Measurements from ENCODE around the gene PLEKHG1. TPM values are rescaled to one million over a fixed set of nuclear protein-coding genes. Genes with fewer than 3 reads are reported as not detected.

The PLEKHG1 gene
- total and polyA plus RNA-seq, 2 donors (not counting 1 experiment from before 2014, with no cell fraction given): 66.2 to 450 TPM

DNA sequence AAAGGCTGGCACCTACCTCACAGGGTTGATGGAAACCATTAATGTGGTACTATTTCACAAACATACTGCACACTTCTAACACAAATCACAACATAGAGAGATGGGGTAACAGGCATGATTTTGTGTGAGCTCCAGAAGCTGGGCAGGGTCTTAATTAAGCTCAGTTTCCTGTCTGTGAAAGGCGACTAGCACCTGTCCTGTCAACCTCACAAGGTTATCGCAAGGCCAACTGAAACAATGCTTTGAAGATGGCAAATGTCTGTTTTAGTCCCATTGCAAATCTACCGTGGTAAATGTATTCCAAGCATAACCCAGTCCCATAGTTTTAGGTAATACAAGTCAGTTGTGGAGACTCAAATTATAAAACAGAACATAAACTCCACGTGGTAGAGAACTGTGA lies 1.3 kb upstream of the PLEKHG1 start:
- Histone ChIP-seq H3K9ac (ENCODE audit: low read length) (no peak overlapping the region), H3K4me2 (replicated peaks; ENCODE audit: low read depth, low read length, poor library complexity, severe bottlenecking) (peak overlapping the region; percentile 79), H4K20me1 (ENCODE audit: control insufficient read depth, insufficient read depth, low read length, poor library complexity, severe bottlenecking) (peaks cover 4% of the 10 kb centered on the region), H3K27ac (ENCODE audit: low read length in 2 of 2) (peak overlapping the region; percentile 97 to 99), H3K4me1 (ENCODE audit: control insufficient read depth in 2 of 2, insufficient read depth in 2 of 2, low read length in 2 of 2) (peaks cover 41 to 44% of the 10 kb centered on the region in 2 donors), H3K27me3 (replicated peaks in 1 of 4; ENCODE audit: control extremely low read depth in 1 of 4, control insufficient read depth in 3 of 4, insufficient read depth in 4 of 4, low read length in 3 of 4) (no peaks in the 10 kb centered on the region), H3K4me3 (ENCODE audit: control extremely low read depth in 1 of 5, extremely low read depth in 1 of 5, insufficient read depth in 1 of 5, low read depth in 2 of 5, low read length in 4 of 5) (peak overlapping the region in 1 of 5 experiments; percentile 65), H3K36me3 (replicated peaks in 1 of 2; ENCODE audit: control extremely low read depth in 1 of 2, control insufficient read depth in 1 of 2, extremely low read depth in 1 of 2, insufficient read depth in 2 of 2, low read length in 1 of 2) (no peaks in the 10 kb centered on the region), H3K79me2 (ENCODE audit: control insufficient read depth, insufficient read depth, low read length) (peaks cover 44% of the 10 kb centered on the region), H3K9me3 (ENCODE audit: control extremely low read depth in 1 of 3, control insufficient read depth in 2 of 3, insufficient read depth in 1 of 3, low read length in 2 of 3) (no peaks in the 10 kb centered on the region), H2AFZ (ENCODE audit: insufficient read depth, low read depth, low read length, poor library complexity, severe bottlenecking) (no peak overlapping the region)
- WGBS (ENCODE audit: insufficient coverage): 71% methylated on average over 2 of the region's 4 CpGs
- intact Hi-C loops (cut with micrococcal nuclease): loop anchor here (2.0 to 5.0 kb wide), 2 partner anchors 61 to 142 kb away; no protein-coding TSS in a partner anchor
- H3K4me3 Mint-ChIP-seq: peak overlapping the region; percentile 96
- no peaks in the 10 kb centered on the region for H3K27me3 Mint-ChIP-seq
- no peak for DNase-seq
- H3K4me1 Mint-ChIP-seq: peaks cover 51% of the 10 kb centered on the region
- POLR2A ChIA-PET: interaction anchor here (1.1 to 6.5 kb wide), 4 partner anchors 11 to 105 kb away, joined by 6 to 84 read pairs (median 6); no protein-coding TSS in a partner anchor
- no peak for ATAC-seq (ENCODE audit: low read depth)
- CTCF ChIA-PET: interaction anchor here (0.9 to 7.3 kb wide), 9 partner anchors 33 to 217 kb away, joined by 3 to 77 read pairs (median 6); no protein-coding TSS in a partner anchor
- no peaks in the 10 kb centered on the region for H3K9me3 Mint-ChIP-seq (ENCODE audit: insufficient read depth)
- TF ChIP-seq, protein P1, sequence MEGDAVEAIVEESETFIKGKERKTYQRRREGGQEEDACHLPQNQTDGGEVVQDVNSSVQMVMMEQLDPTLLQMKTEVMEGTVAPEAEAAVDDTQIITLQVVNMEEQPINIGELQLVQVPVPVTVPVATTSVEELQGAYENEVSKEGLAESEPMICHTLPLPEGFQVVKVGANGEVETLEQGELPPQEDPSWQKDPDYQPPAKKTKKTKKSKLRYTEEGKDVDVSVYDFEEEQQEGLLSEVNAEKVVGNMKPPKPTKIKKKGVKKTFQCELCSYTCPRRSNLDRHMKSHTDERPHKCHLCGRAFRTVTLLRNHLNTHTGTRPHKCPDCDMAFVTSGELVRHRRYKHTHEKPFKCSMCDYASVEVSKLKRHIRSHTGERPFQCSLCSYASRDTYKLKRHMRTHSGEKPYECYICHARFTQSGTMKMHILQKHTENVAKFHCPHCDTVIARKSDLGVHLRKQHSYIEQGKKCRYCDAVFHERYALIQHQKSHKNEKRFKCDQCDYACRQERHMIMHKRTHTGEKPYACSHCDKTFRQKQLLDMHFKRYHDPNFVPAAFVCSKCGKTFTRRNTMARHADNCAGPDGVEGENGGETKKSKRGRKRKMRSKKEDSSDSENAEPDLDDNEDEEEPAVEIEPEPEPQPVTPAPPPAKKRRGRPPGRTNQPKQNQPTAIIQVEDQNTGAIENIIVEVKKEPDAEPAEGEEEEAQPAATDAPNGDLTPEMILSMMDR (IDR thresholded peaks at IDR 0.05): no peak
- TF ChIP-seq EZH2 (IDR thresholded peaks at IDR 0.05; ENCODE audit: borderline replicate concordance, insufficient read depth, low read depth, low read length, poor library complexity, severe bottlenecking): no peak
- H3K27ac Mint-ChIP-seq: peak overlapping the region; percentile 96

DNA sequence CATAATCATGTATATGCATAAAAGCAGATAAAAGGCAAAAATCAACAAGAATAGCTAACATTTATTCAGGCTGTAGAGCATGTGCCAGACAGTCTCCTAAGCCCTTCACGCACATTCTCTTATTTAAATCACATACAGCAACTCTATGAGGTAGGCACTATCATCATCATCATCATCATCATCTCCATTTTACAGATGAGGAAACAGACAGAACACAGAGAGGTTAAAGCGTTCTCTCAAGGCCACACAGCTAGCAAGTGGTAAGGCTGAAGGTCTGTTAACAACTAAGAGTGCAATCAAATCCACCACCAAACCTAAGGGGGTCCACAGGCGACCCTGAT lies 857 bp upstream of the PLEKHG1 start:
- 71% methylated on average over 1 of the region's 3 CpGs for WGBS (ENCODE audit: insufficient coverage)
- H3K4me1 ChIP-seq (ENCODE audit: control insufficient read depth in 2 of 2, insufficient read depth in 2 of 2, low read length in 2 of 2): peaks cover 45% of the 10 kb centered on the region in 2 donors
- H3K9ac ChIP-seq (ENCODE audit: low read length): peak overlapping the region; percentile 86
- H3K4me2 ChIP-seq (replicated peaks; ENCODE audit: low read depth, low read length, poor library complexity, severe bottlenecking): peak overlapping the region; percentile 79
- no peaks in the 10 kb centered on the region for H3K9me3 Mint-ChIP-seq (ENCODE audit: insufficient read depth)
- DNase-seq: no peak
- CTCF ChIA-PET: interaction anchor here (0.6 to 7.3 kb wide), 18 partner anchors 20 to 267 kb away, joined by 3 to 77 read pairs (median 5); partner anchors contain the start of gene MTHFD1L
- H3K9me3 ChIP-seq (ENCODE audit: control extremely low read depth in 1 of 3, control insufficient read depth in 2 of 3, insufficient read depth in 1 of 3, low read length in 2 of 3): no peaks in the 10 kb centered on the region
- no peaks in the 10 kb centered on the region for H3K27me3 Mint-ChIP-seq
- peak overlapping the region; percentile 97 to 99 for H3K27ac ChIP-seq (ENCODE audit: low read length in 2 of 2)
- intact Hi-C loops (cut with micrococcal nuclease): loop anchor here (1.0 to 5.0 kb wide), 4 partner anchors 42 to 214 kb away; no protein-coding TSS in a partner anchor
- H3K36me3 ChIP-seq (replicated peaks in 1 of 2; ENCODE audit: control extremely low read depth in 1 of 2, control insufficient read depth in 1 of 2, extremely low read depth in 1 of 2, insufficient read depth in 2 of 2, low read length in 1 of 2): no peaks in the 10 kb centered on the region
- H3K4me3 Mint-ChIP-seq: peak overlapping the region; percentile 96
- H3K27me3 ChIP-seq (replicated peaks in 1 of 4; ENCODE audit: control extremely low read depth in 1 of 4, control insufficient read depth in 3 of 4, insufficient read depth in 4 of 4, low read length in 3 of 4): no peaks in the 10 kb centered on the region
- peak overlapping the region in 4 of 5 experiments; percentile 56 to 83 (median 74) for H3K4me3 ChIP-seq (ENCODE audit: control extremely low read depth in 1 of 5, extremely low read depth in 1 of 5, insufficient read depth in 1 of 5, low read depth in 2 of 5, low read length in 4 of 5)
- TF ChIP-seq, protein P1 (IDR thresholded peaks at IDR 0.05): no peak
- TF ChIP-seq EZH2 (IDR thresholded peaks at IDR 0.05; ENCODE audit: borderline replicate concordance, insufficient read depth, low read depth, low read length, poor library complexity, severe bottlenecking): no peak
- H3K4me1 Mint-ChIP-seq: peaks cover 51% of the 10 kb centered on the region
- H4K20me1 ChIP-seq (ENCODE audit: control insufficient read depth, insufficient read depth, low read length, poor library complexity, severe bottlenecking): peaks cover 8% of the 10 kb centered on the region
- ATAC-seq (ENCODE audit: low read depth): no peak
- H3K79me2 ChIP-seq (ENCODE audit: control insufficient read depth, insufficient read depth, low read length): peaks cover 48% of the 10 kb centered on the region
- peak overlapping the region; percentile 40 for H2AFZ ChIP-seq (ENCODE audit: insufficient read depth, low read depth, low read length, poor library complexity, severe bottlenecking)
- H3K27ac Mint-ChIP-seq: peak overlapping the region; percentile 96
- POLR2A ChIA-PET: interaction anchor here (0.5 to 6.5 kb wide), 10 partner anchors 10 to 193 kb away, joined by 4 to 84 read pairs (median 6); no protein-coding TSS in a partner anchor
